SK-N-SH (cell line): ENCODE results near the gene PCBD1. TPM values are rescaled to one million over a fixed set of nuclear protein-coding genes. Genes with fewer than 3 reads are reported as not detected.

ENCODE experiments used
- CTCF ChIA-PET: fragments of 300-600, 350-600 bp; formaldehyde crosslinking; extraction: SDS; loops from one replicate; lab custom pipeline; 2021; lab: Yijun Ruan, JAX
- POLR2A ChIA-PET: fragments of 350-600 bp; sonication (Branson Sonifier 250); formaldehyde crosslinking; extraction: SDS; loops from one replicate; lab custom pipeline; 2020; ENCODE audit warnings: antibody characterized with exemption, inconsistent platforms; lab: Yijun Ruan, JAX
- DNase-seq: peaks from one replicate; pipeline ENCODE4 v3.0.0; 2012
- H2AFZ ChIP-seq: fragments of 200-600 bp; sonication (generic); 2 replicates; pipeline ENCODE4 v1.8.1; 2016; ENCODE audit warnings: antibody characterized with exemption, mild to moderate bottlenecking, low read depth
- H3F3A ChIP-seq: fragments of 200-600 bp; sonication (generic); replicated peaks from 2 replicates; pipeline ENCODE3; 2016; ENCODE audit warnings: antibody characterized with exemption, mild to moderate bottlenecking; ENCODE audit not compliant: insufficient read depth
- H3K27ac ChIP-seq, 2 experiments: fragments of 200-500 bp in 1 of 2; fragments of 200-600 bp in 1 of 2; sonication (Bioruptor generic) in 1 of 2; sonication (generic), shearing (Covaris generic) in 1 of 2; 2 replicates each; pipeline versions ENCODE4 v1.5.1 to v1.6.1; 2014 to 2016; ENCODE audit warnings: low read depth in 2 of 2, inconsistent platforms in 1 of 2, low read length in 1 of 2, mild to moderate bottlenecking in 1 of 2, mixed read lengths in 1 of 2
- H3K27me3 ChIP-seq: fragments of 200-600 bp; sonication (generic), shearing (Covaris generic); 2 replicates; pipeline ENCODE4 v1.6.1; 2016; ENCODE audit warnings: mixed run types; ENCODE audit not compliant: insufficient read depth
- H3K36me3 ChIP-seq, 2 experiments: fragments of 200-500 bp in 1 of 2; fragments of 200-600 bp in 1 of 2; sonication (Bioruptor generic) in 1 of 2; sonication (generic) in 1 of 2; replicated peaks in 1 of 2; 2 replicates each; pipeline versions ENCODE3 to v1.5.1; 2014 to 2016; ENCODE audit warnings: low read length in 1 of 2, mild to moderate bottlenecking in 1 of 2; ENCODE audit not compliant: insufficient read depth in 2 of 2, control insufficient read depth in 1 of 2
- H3K4me1 ChIP-seq, 2 experiments: fragments of 200-500 bp in 1 of 2; fragments of 200-600 bp in 1 of 2; sonication (Bioruptor generic) in 1 of 2; sonication (generic), shearing (Covaris generic) in 1 of 2; 2 replicates each; pipeline versions ENCODE4 v1.5.1 to v1.6.1; 2014 to 2016; ENCODE audit warnings: low read depth in 1 of 2, low read length in 1 of 2, mixed run types in 1 of 2; ENCODE audit not compliant: insufficient read depth in 2 of 2, control insufficient read depth in 1 of 2
- H3K4me2 ChIP-seq: fragments of 200-600 bp; sonication (generic), shearing (Covaris generic); 2 replicates; pipeline ENCODE4 v1.6.1; 2017; ENCODE audit warnings: mixed run types
- H3K4me3 ChIP-seq, 2 experiments: fragments of 200-500 bp in 1 of 2; fragments of 200-600 bp in 1 of 2; sonication (Bioruptor generic) in 1 of 2; sonication (generic), shearing (Covaris generic) in 1 of 2; 2 replicates each; pipeline versions ENCODE4 v1.5.1 to v1.8.1; 2014 to 2016; ENCODE audit warnings: low read depth in 2 of 2, inconsistent platforms in 1 of 2, low read length in 1 of 2, mild to moderate bottlenecking in 1 of 2, mixed read lengths in 1 of 2, moderate library complexity in 1 of 2
- H3K79me2 ChIP-seq: fragments of 200-600 bp; sonication (generic); 2 replicates; pipeline ENCODE4 v1.8.1; 2017; ENCODE audit warnings: mild to moderate bottlenecking; ENCODE audit not compliant: insufficient read depth
- H3K9ac ChIP-seq: fragments of 200-600 bp; sonication (generic); 2 replicates; pipeline ENCODE4 v1.6.1; 2017; ENCODE audit warnings: mixed run types
- H3K9me2 ChIP-seq: fragments of 200-600 bp; sonication (generic); 2 replicates; pipeline ENCODE4 v1.6.1; 2017; ENCODE audit warnings: mixed run types
- H3K9me3 ChIP-seq: fragments of 200-600 bp; sonication (generic); 2 replicates; pipeline ENCODE4 v1.6.1; 2017; ENCODE audit warnings: mixed run types, mild to moderate bottlenecking, moderate library complexity
- H4K20me1 ChIP-seq: fragments of 200-600 bp; sonication (generic); 2 replicates; pipeline ENCODE4 v1.6.1; 2017; ENCODE audit warnings: mild to moderate bottlenecking, mixed run types; ENCODE audit not compliant: insufficient read depth
- CHD2 ChIP-seq: fragments of 150-350 bp; IDR thresholded peaks from 2 replicates; pipeline ENCODE4 v1.6.1; 2018; ENCODE audit warnings: low read length; ENCODE audit not compliant: partially characterized antibody
- CTCF ChIP-seq: fragments of 200-600 bp; sonication (generic); IDR thresholded peaks from 2 replicates; pipeline ENCODE4 v1.6.1; 2017; ENCODE audit warnings: antibody characterized with exemption, mild to moderate bottlenecking, moderate library complexity
- EP300 ChIP-seq, 2 experiments: IDR thresholded peaks; 2 replicates each; pipeline versions ENCODE4 v1.4.0 to v1.6.1; 2012; ENCODE audit warnings: borderline replicate concordance in 1 of 2, low read depth in 1 of 2, low read length in 1 of 2
- FOXJ3 ChIP-seq: sonication (generic); formaldehyde crosslinking; IDR thresholded peaks from 2 replicates; pipeline ENCODE4 v1.5.1; 2020; ENCODE audit warnings: mild to moderate bottlenecking, missing genetic modification reagents
- MXI1 ChIP-seq: IDR thresholded peaks from 2 replicates; pipeline ENCODE4 v1.6.1; 2012; ENCODE audit warnings: mild to moderate bottlenecking, low read depth, low read length, improper control_type of control experiment
- NRF1 ChIP-seq: IDR thresholded peaks from 2 replicates; pipeline ENCODE4 v1.6.1; 2012; ENCODE audit warnings: low read depth, mild to moderate bottlenecking, low read length
- RAD21 ChIP-seq: IDR thresholded peaks from 2 replicates; pipeline ENCODE4 v1.6.1; 2012; ENCODE audit warnings: mild to moderate bottlenecking, low read length
- RCOR1 ChIP-seq: fragments of 150-350 bp; IDR thresholded peaks from 2 replicates; pipeline ENCODE4 v1.6.1; 2017; ENCODE audit warnings: antibody characterized with exemption, low read length
- SMC3 ChIP-seq: IDR thresholded peaks from 2 replicates; pipeline ENCODE4 v1.6.1; 2012; ENCODE audit warnings: low read depth, low read length, improper control_type of control experiment
- TAF1 ChIP-seq: IDR thresholded peaks from 2 replicates; pipeline ENCODE4 v1.6.1; 2012; ENCODE audit warnings: low read depth, mild to moderate bottlenecking, low read length, moderate library complexity, borderline replicate concordance
- TEAD4 ChIP-seq: IDR thresholded peaks from 2 replicates; pipeline ENCODE4 v1.4.0; 2012; ENCODE audit warnings: mild to moderate bottlenecking, borderline replicate concordance; ENCODE audit not compliant: insufficient read depth
- WGBS: methylation state at CpG from one replicate; pipeline ENCODE4 v1.1.6; 2017; ENCODE audit warnings: low lambda C conversion rate; 5-methylcytosine and 5-hydroxymethylcytosine counted together
- polyA plus RNA-seq, 3 experiments: library from polyadenylated mRNA; depleted of rRNA; stranded (reverse); fragments of >200 nt; gene quantifications; 2 replicates each; pipeline ENCODE4 v1.2.3, GENCODE V29; 2012
- TF ChIP-seq, protein P1 (sequence below): IDR thresholded peaks from 2 replicates; pipeline ENCODE4 v1.4.0; 2012; ENCODE audit warnings: low read depth, borderline replicate concordance
- TF ChIP-seq, protein P2 (sequence below): fragments of 150-350 bp; IDR thresholded peaks from 2 replicates; pipeline ENCODE4 v1.6.1; 2016; ENCODE audit warnings: mild to moderate bottlenecking, low read depth, low read length
- TF ChIP-seq, protein P3 (sequence below): IDR thresholded peaks from 2 replicates; pipeline ENCODE4 v1.4.0; 2012; ENCODE audit warnings: low read depth

PCBD1 gene
- polyA plus RNA-seq, 1 of the 3 experiments (the other 2 are of a cell fraction) = 112 TPM

DNA sequence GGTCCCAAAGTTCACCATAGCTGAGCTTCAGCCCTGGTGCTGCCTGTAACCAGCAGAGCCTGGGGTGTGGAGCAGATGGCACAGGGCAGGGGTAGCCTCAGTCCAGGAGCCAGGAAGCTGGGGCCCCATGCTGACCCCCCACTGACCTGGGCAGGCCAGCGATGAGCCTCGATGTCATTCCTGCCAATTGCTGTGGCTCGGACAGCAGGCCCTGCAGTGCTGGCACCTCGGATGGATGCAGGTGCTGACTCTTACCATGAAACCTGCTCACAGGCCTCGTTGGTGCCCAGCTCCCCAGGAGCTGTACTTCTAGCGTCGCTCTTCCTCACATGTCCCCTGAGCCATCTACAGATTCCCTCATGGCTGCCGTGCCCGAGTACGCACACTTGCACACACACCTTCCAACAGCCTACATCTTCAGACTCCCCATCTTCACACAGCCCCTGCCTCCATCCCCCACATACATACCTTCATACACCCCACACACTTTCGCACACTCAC, 46.8 kb upstream of the PCBD1 start:
- POLR2A ChIA-PET = interaction anchor here (0.8 to 1.6 kb wide), 2 partner anchors 277 to 280 kb away, joined by 3 to 4 read pairs; partner anchors contain the start of gene UNC5B
- H3K4me1 ChIP-seq = peaks cover 0 to 8% of the 10 kb centered on the region in 2 experiments; a peak in 1 of 4 replicates
- H3K4me3 ChIP-seq = no peak overlapping the region
- H3K79me2 ChIP-seq = no peaks in the 10 kb centered on the region
- no peak overlapping the region for H2AFZ ChIP-seq
- TF ChIP-seq EP300 (IDR thresholded peaks at IDR 0.05; ENCODE audit: borderline replicate concordance in 1 of 2, low read depth in 1 of 2, low read length in 1 of 2) = no peak
- TF ChIP-seq, protein P1, sequence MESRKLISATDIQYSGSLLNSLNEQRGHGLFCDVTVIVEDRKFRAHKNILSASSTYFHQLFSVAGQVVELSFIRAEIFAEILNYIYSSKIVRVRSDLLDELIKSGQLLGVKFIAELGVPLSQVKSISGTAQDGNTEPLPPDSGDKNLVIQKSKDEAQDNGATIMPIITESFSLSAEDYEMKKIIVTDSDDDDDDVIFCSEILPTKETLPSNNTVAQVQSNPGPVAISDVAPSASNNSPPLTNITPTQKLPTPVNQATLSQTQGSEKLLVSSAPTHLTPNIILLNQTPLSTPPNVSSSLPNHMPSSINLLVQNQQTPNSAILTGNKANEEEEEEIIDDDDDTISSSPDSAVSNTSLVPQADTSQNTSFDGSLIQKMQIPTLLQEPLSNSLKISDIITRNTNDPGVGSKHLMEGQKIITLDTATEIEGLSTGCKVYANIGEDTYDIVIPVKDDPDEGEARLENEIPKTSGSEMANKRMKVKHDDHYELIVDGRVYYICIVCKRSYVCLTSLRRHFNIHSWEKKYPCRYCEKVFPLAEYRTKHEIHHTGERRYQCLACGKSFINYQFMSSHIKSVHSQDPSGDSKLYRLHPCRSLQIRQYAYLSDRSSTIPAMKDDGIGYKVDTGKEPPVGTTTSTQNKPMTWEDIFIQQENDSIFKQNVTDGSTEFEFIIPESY = no peak
- no peak for TF ChIP-seq FOXJ3 (CRISPR knock-in tag)
- TF ChIP-seq CHD2 = no peak
- CTCF ChIA-PET = interaction anchor here (1.1 to 4.7 kb wide), 5 partner anchors 10 to 274 kb away, joined by 3 to 29 read pairs (median 4); no protein-coding TSS in a partner anchor
- H3K4me2 ChIP-seq = no peak overlapping the region
- no peaks in the 10 kb centered on the region for H3K36me3 ChIP-seq
- WGBS = 60% methylated on average over 7 of the region's 11 CpGs
- no peak overlapping the region for H3K27ac ChIP-seq
- DNase-seq = no peak
- no peaks in the 10 kb centered on the region for H3K9me3 ChIP-seq
- H3K9me2 ChIP-seq = no peaks in the 10 kb centered on the region
- no peak overlapping the region for H3K9ac ChIP-seq
- no peaks in the 10 kb centered on the region for H4K20me1 ChIP-seq
- no peaks in the 10 kb centered on the region for H3F3A ChIP-seq
- peaks cover 9% of the 10 kb centered on the region; the same call in 1 of the 2 replicates for H3K27me3 ChIP-seq

DNA sequence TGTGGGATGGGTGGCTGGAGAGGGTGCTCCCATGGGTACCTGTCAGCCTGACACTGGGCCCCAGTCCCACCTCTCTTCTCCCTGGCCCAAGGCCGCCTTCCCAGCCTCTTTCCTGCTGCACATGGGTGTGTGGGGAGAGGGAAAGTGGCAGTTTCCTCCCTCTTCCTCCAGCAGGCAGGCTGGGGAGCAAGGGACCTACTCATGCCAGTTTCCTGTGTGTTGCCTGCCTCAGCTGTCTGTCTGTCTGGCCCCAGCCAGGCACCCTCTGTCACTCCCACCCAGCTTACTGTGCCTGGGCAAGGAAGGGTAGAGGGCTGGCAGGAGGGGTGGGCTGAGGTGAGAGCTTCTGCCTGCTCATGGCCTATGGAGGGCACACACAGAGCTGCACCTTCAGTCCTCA, 46.3 kb upstream of the PCBD1 start:
- no peaks in the 10 kb centered on the region for H3F3A ChIP-seq
- POLR2A ChIA-PET = interaction anchor here (0.8 to 1.6 kb wide), 2 partner anchors 277 to 281 kb away, joined by 3 to 4 read pairs; partner anchors contain the start of gene UNC5B
- TF ChIP-seq TAF1 (no peak), NRF1 (no peak), SMC3 (no peak), TEAD4 (no peak), CTCF (no peak), MXI1 (no peak), RAD21 (no peak), RCOR1 (no peak), EP300 (IDR thresholded peaks at IDR 0.05; ENCODE audit: borderline replicate concordance in 1 of 2, low read depth in 1 of 2, low read length in 1 of 2) (no peak)
- TF ChIP-seq, protein P2, sequence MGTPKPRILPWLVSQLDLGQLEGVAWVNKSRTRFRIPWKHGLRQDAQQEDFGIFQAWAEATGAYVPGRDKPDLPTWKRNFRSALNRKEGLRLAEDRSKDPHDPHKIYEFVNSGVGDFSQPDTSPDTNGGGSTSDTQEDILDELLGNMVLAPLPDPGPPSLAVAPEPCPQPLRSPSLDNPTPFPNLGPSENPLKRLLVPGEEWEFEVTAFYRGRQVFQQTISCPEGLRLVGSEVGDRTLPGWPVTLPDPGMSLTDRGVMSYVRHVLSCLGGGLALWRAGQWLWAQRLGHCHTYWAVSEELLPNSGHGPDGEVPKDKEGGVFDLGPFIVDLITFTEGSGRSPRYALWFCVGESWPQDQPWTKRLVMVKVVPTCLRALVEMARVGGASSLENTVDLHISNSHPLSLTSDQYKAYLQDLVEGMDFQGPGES = no peak
- TF ChIP-seq, protein P3, sequence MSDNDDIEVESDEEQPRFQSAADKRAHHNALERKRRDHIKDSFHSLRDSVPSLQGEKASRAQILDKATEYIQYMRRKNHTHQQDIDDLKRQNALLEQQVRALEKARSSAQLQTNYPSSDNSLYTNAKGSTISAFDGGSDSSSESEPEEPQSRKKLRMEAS = no peak
- H3K4me1 ChIP-seq = peaks cover 0 to 8% of the 10 kb centered on the region in 2 experiments; a peak in 1 of 4 replicates
- H3K9me2 ChIP-seq = no peaks in the 10 kb centered on the region
- no peak overlapping the region for H3K9ac ChIP-seq
- no peak overlapping the region for H2AFZ ChIP-seq
- no peak overlapping the region for H3K4me3 ChIP-seq
- H3K9me3 ChIP-seq = no peaks in the 10 kb centered on the region
- no peak for DNase-seq
- WGBS = no CpG with 5 or more reads among the region's 1 CpG
- H3K4me2 ChIP-seq = no peak overlapping the region
- no peaks in the 10 kb centered on the region for H3K79me2 ChIP-seq
- no peaks in the 10 kb centered on the region for H4K20me1 ChIP-seq
- CTCF ChIA-PET = interaction anchor here (1.1 to 4.7 kb wide), 4 partner anchors 9 to 274 kb away, joined by 3 to 29 read pairs (median 6); no protein-coding TSS in a partner anchor
- H3K36me3 ChIP-seq = no peaks in the 10 kb centered on the region
- no peak overlapping the region for H3K27ac ChIP-seq
- peaks cover 9% of the 10 kb centered on the region; the same call in 1 of the 2 replicates for H3K27me3 ChIP-seq
